Effector memory CD8-positive, alpha-beta T cell (primary cell): ENCODE results near the gene DDB1.
"Not testable (repeated sequence)": the region's sequence is repeated elsewhere in the genome, so short reads cannot be mapped to it uniquely, and the experiment has no call there.

Experiments
- ATAC-seq: fragments of 150-1000 bp; cut with Tn5 transposase; replicated peaks from 2 replicates; pipeline ENCODE4 v1.10.0; 2021; ENCODE audit warnings: mild to moderate bottlenecking, moderate library complexity
- DNase-seq, 3 experiments: peaks; one replicate each; pipeline ENCODE4 v3.0.0; 2021
- H3K27ac Mint-ChIP-seq, 2 donors: one replicate each; pipeline ENCODE4 v1.8.0; 2022; ENCODE audit warnings: mild to moderate bottlenecking in 2 of 2, mixed read lengths in 2 of 2, moderate library complexity in 2 of 2
- H3K27me3 Mint-ChIP-seq, 2 donors: one replicate each; pipeline ENCODE4 v1.8.0; 2022; ENCODE audit warnings: mixed read lengths in 2 of 2
- H3K36me3 Mint-ChIP-seq: one replicate; pipeline ENCODE4 v1.8.0; 2022; ENCODE audit warnings: mild to moderate bottlenecking, moderate library complexity, mixed read lengths; ENCODE audit not compliant: insufficient read depth
- H3K4me1 Mint-ChIP-seq, 2 donors: one replicate each; pipeline ENCODE4 v1.8.0; 2022; ENCODE audit warnings: low read depth in 2 of 2, mixed read lengths in 2 of 2
- H3K4me3 Mint-ChIP-seq, 2 donors: one replicate each; pipeline ENCODE4 v1.8.0; 2022; ENCODE audit warnings: mild to moderate bottlenecking in 2 of 2, mixed read lengths in 2 of 2, moderate library complexity in 2 of 2
- H3K9me3 Mint-ChIP-seq, 2 donors: one replicate each; pipeline ENCODE4 v1.8.0; 2022; ENCODE audit warnings: mixed read lengths in 2 of 2

Gene DDB1

GRCh38 chr11:61252332-61252731, 80.6 kb downstream of the DDB1 start:
- not testable (repeated sequence) for H3K27ac Mint-ChIP-seq, H3K36me3 Mint-ChIP-seq, H3K4me1 Mint-ChIP-seq, ATAC-seq, H3K4me3 Mint-ChIP-seq, H3K9me3 Mint-ChIP-seq, DNase-seq
- peaks cover 29 to 38% of the 10 kb centered on the region in 2 donors for H3K27me3 Mint-ChIP-seq

- not testable (repeated sequence) for H3K36me3 Mint-ChIP-seq, H3K9me3 Mint-ChIP-seq, H3K4me3 Mint-ChIP-seq, ATAC-seq, H3K27ac Mint-ChIP-seq, DNase-seq, H3K4me1 Mint-ChIP-seq
- peaks cover 23 to 35% of the 10 kb centered on the region in 2 donors for H3K27me3 Mint-ChIP-seq
Measured at GRCh38 chr11:61250796-61251765, 81.8 kb downstream of the DDB1 start.
